Loucy (cell line): ENCODE measurements around the gene ADGRB3.

ENCODE experiments used
- EZH2phosphoT487 ChIP-seq: fragments of 200-600 bp; IDR thresholded peaks from 2 replicates; pipeline ENCODE4 v1.6.1; 2018; ENCODE audit warnings: antibody characterized with exemption, mild to moderate bottlenecking, moderate library complexity, borderline replicate concordance
- TF ChIP-seq, protein P1 (sequence below): fragments of 200-600 bp; sonication (generic); conservative IDR thresholded peaks from 2 replicates; pipeline ENCODE4 v1.5.1; 2014; ENCODE audit warnings: mild to moderate bottlenecking, antibody characterized with exemption, low read length

DNA sequence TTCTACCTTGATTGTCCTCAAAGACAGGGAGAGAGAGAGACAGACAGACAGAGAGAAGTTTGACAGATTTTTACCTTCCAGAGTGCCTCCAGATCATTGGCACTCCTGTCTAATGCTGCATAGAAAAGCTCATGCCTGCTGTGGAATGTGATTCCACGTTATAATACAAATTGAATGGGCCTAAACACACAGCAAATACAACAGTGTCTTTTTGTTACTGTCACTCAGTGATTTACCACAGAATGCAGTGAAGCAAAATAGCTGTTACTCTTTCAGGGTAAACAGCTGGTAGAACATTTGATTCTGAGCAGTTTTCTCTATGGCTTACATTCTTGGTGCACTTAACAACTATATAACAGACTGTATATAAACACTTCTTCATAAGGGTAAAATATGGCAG is 603.0 kb downstream of the ADGRB3 start:
- TF ChIP-seq, protein P1, sequence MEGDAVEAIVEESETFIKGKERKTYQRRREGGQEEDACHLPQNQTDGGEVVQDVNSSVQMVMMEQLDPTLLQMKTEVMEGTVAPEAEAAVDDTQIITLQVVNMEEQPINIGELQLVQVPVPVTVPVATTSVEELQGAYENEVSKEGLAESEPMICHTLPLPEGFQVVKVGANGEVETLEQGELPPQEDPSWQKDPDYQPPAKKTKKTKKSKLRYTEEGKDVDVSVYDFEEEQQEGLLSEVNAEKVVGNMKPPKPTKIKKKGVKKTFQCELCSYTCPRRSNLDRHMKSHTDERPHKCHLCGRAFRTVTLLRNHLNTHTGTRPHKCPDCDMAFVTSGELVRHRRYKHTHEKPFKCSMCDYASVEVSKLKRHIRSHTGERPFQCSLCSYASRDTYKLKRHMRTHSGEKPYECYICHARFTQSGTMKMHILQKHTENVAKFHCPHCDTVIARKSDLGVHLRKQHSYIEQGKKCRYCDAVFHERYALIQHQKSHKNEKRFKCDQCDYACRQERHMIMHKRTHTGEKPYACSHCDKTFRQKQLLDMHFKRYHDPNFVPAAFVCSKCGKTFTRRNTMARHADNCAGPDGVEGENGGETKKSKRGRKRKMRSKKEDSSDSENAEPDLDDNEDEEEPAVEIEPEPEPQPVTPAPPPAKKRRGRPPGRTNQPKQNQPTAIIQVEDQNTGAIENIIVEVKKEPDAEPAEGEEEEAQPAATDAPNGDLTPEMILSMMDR, result no peak
- no peak for TF ChIP-seq EZH2phosphoT487
